HG03095 (cell line): ENCODE data around the gene PSMD6.

ENCODE experiments used
- ATAC-seq: cut with Tn5 transposase; IDR thresholded peaks from one replicate; pipeline ENCODE4 v1.9.1; 2021; ENCODE audit warnings: moderate library complexity; ENCODE audit not compliant: unreplicated experiment

The PSMD6 gene

GRCh38 chr3:64011685-64012084 lies 11.6 kb downstream of the PSMD6 start:
- ATAC-seq: no peak

- ATAC-seq: no peak
These were observed 13.1 kb downstream of the PSMD6 start for GRCh38 chr3:64010199-64010598.

- ATAC-seq: no peak
These were observed 13.8 kb downstream of the PSMD6 start for GRCh38 chr3:64009528-64009927.

GRCh38 chr3:64008487-64009351 lies 14.6 kb downstream of the PSMD6 start:
- ATAC-seq: no peak

GRCh38 chr3:64008017-64008416 lies 15.3 kb downstream of the PSMD6 start:
- ATAC-seq: no peak

- ATAC-seq: no peak
These were observed 19.7 kb downstream of the PSMD6 start for GRCh38 chr3:64003589-64003988.

GRCh38 chr3:64002233-64002632 lies 21.1 kb downstream of the PSMD6 start:
- ATAC-seq: no peak

GRCh38 chr3:64000453-64001055 lies 22.7 kb downstream of the PSMD6 start:
- ATAC-seq: no peak

GRCh38 chr3:63998852-63999754 lies 24.2 kb downstream of the PSMD6 start:
- no peak for ATAC-seq

- ATAC-seq: no peak
These were observed 28.2 kb downstream of the PSMD6 start for GRCh38 chr3:63995086-63995485.

- peak; percentile 79 for ATAC-seq
These were observed 29.6 kb downstream of the PSMD6 start for GRCh38 chr3:63993653-63994079.

GRCh38 chr3:63992516-63993209 lies 30.6 kb downstream of the PSMD6 start:
- ATAC-seq: no peak

GRCh38 chr3:63991666-63992065 lies 31.6 kb downstream of the PSMD6 start:
- no peak for ATAC-seq

GRCh38 chr3:63990733-63991132 lies 32.6 kb downstream of the PSMD6 start:
- ATAC-seq: no peak

GRCh38 chr3:63990204-63990603 lies 33.1 kb downstream of the PSMD6 start:
- ATAC-seq: no peak

- ATAC-seq: no peak
These were observed 34.4 kb downstream of the PSMD6 start for GRCh38 chr3:63988943-63989342.

- ATAC-seq: no peak
These were observed 36.5 kb downstream of the PSMD6 start for GRCh38 chr3:63986831-63987230.

- ATAC-seq: no peak
These were observed 37.1 kb downstream of the PSMD6 start for GRCh38 chr3:63986146-63986545.

GRCh38 chr3:63984391-63984790 lies 38.9 kb downstream of the PSMD6 start:
- no peak for ATAC-seq

- no peak for ATAC-seq
These were observed 41.3 kb downstream of the PSMD6 start for GRCh38 chr3:63981980-63982379.
